GOT3 (cell line): ENCODE measurements around the gene MTM1.

Experiments used
- DNase-seq: peaks from one replicate; lab custom pipeline; 2025; ENCODE audit warnings: mixed read lengths; lab: John Stamatoyannopoulos, UW

MTM1 gene

GRCh38 chrX:150664290-150664689 lies 95.9 kb downstream of the MTM1 start:
- DNase-seq: no peak

- DNase-seq: no peak
Observed at GRCh38 chrX:150676221-150676620, 107.8 kb downstream of the MTM1 start.

- no peak for DNase-seq
Observed at GRCh38 chrX:150680974-150681373, 112.6 kb downstream of the MTM1 start.

GRCh38 chrX:150683112-150683511 lies 114.7 kb downstream of the MTM1 start:
- no peak for DNase-seq

- DNase-seq: no peak
Observed at GRCh38 chrX:150683536-150684146, 115.2 kb downstream of the MTM1 start.

- DNase-seq: no peak
Observed at GRCh38 chrX:150688911-150689451, 120.6 kb downstream of the MTM1 start.

GRCh38 chrX:150690126-150690525 lies 121.7 kb downstream of the MTM1 start:
- DNase-seq: no peak

GRCh38 chrX:150692296-150692695 lies 123.9 kb downstream of the MTM1 start:
- no peak for DNase-seq

- no peak for DNase-seq
Observed at GRCh38 chrX:150692831-150693724, 124.7 kb downstream of the MTM1 start, which contains the start of gene MTMR1. MTMR1 (plus strand) TSS chrX:150693396; CDS start chrX:150693531, 135 bp downstream.

- DNase-seq: no peak
Observed at GRCh38 chrX:150693725-150694574, 125.5 kb downstream of the MTM1 start.

GRCh38 chrX:150694738-150695410 lies 126.5 kb downstream of the MTM1 start:
- no peak for DNase-seq

GRCh38 chrX:150696331-150696730 lies 127.9 kb downstream of the MTM1 start:
- no peak for DNase-seq

GRCh38 chrX:150696866-150697265 lies 128.4 kb downstream of the MTM1 start:
- DNase-seq: no peak

- no peak for DNase-seq
Observed at GRCh38 chrX:150697641-150698040, 129.2 kb downstream of the MTM1 start.

- no peak for DNase-seq
Observed at GRCh38 chrX:150698981-150699380, 130.6 kb downstream of the MTM1 start.

GRCh38 chrX:150700107-150700506 lies 131.7 kb downstream of the MTM1 start:
- no peak for DNase-seq

GRCh38 chrX:150701377-150701776 lies 133.0 kb downstream of the MTM1 start:
- DNase-seq: no peak

- DNase-seq: no peak
Observed at GRCh38 chrX:150702966-150703694, 134.7 kb downstream of the MTM1 start.

GRCh38 chrX:150703695-150703974 lies 135.2 kb downstream of the MTM1 start:
- no peak for DNase-seq

- no peak for DNase-seq
Observed at GRCh38 chrX:150704030-150704613, 135.7 kb downstream of the MTM1 start.

GRCh38 chrX:150712619-150713018 lies 144.2 kb downstream of the MTM1 start:
- DNase-seq: no peak
